ENCODE data around the gene DCUN1D4.
"Not testable (repeated sequence)": the region's sequence is repeated elsewhere in the genome, so short reads cannot be mapped to it uniquely, and the experiment has no call there.

The DCUN1D4 gene

DNA sequence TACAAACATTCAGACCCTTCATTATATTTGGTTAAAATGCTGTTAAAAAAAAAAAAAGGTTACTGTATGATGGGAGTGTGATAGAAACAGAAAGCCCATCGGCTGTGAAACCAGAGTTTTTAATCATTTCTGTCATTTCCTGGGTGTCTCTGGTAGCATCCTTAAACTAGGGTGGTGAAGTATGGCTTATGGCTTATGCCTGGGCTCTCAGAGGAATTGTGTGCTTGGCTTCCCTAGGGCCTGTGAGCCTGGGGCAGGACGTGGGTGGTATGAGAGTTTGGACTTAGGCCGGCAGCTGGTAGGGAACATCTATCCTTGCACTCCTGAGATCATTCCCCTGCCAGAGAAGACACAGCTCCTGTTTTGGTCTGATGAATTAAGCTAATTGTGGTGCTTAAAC, 52.2 kb downstream of the DCUN1D4 start:
- DNase-seq (ENCODE audit: low read depth) = no peak

DNA sequence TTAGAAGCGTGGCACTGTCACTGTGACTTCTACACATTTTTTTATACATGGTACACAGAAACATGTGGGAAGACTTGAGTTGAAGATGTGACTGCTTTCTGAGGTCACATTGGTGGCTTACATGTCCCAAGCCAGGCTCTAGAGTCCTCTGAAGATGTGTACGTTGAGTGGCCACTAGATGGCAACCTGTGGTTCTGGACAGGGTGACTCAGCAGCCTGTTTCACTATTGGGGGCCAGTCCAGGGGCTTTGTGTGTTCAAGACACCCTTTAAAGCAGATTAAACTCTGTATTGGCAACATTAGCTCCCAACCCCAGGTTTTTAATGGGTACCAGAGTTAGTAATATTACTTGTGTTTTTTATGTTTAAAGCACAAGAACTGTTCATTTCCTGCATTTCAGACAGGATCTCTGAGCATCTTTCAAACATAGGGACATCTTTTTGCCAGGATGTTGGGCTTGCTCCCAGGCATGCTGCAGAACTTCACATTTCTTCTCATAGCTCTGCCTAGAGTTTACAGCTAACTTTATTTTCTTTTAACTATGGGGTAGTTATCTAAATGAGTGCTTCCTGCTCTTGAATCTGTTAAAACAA, 53.0 kb downstream of the DCUN1D4 start:
- DNase-seq (ENCODE audit: low read depth) = peak; percentile 4

DNA sequence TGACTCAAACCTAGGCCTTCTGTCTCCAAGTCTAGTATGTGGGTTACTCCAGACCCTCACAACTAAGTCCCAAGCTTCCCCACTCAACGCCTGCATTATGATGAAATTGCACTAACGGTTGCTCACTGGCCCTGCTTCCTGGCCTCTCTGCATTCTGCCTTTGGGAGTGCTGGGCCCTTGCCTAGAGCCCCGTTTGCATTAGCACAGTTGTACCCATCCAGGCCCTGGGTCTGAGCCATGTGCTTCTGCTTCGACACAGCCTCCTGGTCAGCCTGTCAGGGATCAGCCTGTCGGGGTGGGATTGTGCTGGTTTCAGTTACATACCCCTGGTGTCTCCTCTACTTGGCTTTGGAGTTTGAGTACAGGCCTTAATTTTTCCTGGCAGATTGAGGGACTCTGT, 58.4 kb downstream of the DCUN1D4 start:
- no peak for DNase-seq (ENCODE audit: low read depth)

DNA sequence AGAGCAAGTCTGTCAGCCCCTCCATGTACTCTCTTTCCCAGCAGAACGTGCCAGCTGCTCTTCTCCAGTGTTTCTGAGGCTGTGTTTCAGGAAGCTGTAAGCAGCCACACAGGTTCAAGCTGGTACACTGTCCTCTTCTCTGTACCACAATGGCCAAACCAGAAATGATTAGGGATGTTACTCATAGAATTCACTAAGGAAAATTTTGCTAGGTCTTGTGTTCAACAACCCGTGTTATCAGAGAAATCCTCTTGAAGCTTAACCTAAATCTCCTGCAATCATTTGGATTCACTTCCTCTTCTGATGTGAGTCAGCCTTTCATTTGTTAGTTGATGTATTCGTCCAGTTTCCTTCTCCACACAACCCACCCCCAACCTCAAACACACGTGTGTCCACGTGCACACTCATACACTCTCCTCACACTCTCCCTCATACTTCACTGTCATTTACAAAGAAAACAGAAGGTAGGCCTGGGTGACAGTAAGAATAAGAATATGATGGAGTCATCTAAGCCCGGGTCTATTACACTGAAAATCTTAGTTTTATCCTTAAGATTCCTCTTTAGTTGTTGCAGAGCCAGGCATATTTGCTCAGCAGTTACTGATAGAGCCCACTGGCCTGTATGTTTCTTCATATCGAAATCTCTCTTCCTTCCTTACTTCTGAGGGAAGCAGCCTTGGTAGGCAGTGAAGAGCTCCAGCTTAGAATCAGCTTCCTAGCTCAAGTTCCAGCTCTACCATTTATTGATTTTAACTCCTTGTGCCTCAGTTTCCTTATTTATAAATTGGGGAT, 63.4 kb downstream of the DCUN1D4 start:
- DNase-seq (ENCODE audit: low read depth) = no peak

DNA sequence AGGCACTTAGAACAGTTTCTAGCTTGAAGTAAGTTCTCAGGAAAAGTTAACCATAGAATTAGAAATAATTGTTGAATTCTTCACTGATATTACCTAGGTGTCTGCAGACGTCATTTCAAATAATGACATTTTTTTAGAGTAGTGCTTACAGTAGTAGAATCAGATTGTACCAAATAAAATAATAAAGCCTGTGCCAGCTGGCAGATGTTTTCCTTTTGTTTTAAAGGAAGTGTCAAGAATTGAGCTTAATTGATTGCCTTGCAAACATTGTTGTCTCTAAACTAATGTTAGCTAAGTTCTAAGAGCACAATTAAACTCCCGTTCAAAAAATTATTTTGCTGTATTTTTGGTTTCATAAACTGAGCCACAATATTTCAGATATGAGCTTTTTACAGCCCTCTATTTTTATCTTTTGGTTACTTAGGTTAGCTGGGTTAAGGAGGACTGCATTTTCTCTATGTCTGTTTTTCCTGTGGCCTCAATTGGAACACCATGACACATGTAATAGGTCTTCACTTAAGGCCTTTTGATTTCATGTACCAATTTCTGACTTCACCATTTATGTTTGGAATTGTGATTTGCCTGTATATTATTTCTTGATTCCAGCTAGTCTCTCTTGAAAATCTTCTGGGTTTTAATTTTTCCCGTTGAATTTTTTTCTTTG, 64.2 kb downstream of the DCUN1D4 start:
- DNase-seq (ENCODE audit: low read depth) = no peak

DNA sequence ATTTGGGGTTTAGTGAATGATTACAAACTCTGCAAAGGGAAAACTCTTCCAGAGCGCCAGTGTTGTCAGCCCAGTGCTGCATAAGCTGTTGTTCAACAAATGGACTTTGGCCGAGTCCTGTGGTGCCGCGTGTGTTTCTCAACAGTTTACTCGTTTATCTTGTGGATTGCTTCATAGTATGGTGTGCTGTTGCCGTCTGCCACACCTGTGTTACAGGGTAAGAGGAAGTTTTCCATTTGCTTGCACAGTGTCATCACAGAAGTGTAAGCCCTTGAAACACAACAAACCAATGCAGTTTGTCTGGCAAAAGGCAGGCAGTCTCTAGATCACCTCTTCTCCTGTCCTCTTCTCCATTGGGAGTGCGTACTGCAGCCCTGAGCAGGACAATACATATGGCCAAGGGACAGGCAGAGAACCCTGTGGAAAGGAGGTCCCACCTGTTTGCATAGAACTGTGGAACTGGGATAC, 66.3 kb downstream of the DCUN1D4 start:
- DNase-seq (ENCODE audit: low read depth) = no peak

DNA sequence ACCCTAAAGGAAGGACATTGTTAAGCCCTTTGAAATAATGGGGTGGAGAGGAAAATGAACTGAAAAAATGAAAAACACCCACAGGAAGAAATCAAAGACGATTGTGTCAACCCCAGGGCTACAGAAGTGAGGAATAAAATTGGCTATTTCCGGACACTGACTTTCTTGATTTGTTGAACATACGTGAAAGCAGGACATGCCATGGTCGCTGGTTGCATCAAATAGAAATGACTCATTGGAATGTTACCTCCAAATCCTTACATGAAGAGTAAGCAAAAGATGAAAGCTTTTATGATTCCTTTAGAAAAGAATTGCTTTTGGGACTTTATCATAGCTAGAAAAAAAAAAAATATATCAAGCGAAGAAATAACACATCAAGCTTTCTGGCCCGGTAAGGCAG, 75.3 kb downstream of the DCUN1D4 start:
- no peak for DNase-seq (ENCODE audit: low read depth)

DNA sequence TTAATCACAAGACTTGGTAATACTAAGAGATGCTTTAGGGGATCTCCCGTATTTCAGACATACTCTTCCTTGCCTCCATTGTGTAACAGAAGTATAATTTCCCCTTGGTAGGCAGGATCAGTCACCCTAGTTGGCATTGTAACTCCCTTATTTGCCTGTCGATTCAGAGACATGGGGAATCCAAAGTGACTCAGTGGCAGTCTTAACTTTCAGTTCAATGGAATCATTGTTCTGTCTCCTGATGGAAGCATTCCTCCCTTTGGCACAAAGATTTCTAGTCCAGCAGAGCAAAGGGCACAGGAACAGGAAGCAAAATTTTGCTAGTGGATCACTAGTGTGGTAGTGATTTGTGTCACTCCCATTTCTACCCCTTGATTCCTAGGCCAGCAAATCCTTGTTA, 80.4 kb downstream of the DCUN1D4 start:
- no peak for DNase-seq (ENCODE audit: low read depth)

DNA sequence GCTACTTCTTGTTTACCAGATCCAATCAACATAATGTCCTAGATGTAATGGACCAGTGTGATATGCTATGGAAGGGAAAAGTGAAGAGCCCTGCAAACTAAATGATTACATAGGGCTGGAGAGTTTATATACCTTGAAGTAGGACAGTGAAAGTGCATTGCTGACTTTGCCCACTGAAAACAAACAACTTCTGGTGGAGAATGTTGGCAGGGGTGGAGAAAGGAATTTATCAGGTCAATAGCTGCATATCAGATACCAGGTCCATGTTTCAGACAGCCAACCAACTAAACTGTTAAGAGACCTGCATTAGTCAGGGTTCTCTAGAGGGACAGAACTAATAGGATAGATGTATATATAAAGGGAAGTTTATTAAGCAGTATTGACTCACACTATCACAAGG, 82.4 kb downstream of the DCUN1D4 start:
- no peak for DNase-seq (ENCODE audit: low read depth)

DNA sequence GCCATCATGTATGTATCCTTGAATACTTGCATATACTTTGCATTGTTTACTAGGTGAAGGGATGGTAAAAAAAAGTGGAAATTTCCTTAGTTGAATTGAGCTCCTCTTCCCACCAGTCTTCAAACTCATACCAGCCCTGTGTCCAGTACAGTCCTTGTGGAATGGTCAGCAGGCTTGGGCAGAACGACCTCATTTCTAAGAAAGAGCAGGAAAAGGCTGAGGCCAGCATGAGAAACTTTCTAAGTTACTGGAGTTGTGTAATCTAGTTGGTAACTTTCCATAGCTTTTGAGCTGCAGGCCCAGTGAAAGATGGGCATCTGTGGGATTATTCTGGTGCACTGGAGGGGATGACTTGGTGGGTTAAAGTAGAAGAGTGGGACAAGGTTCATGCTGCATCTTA, 87.6 kb downstream of the DCUN1D4 start:
- DNase-seq (ENCODE audit: low read depth) = no peak

DNA sequence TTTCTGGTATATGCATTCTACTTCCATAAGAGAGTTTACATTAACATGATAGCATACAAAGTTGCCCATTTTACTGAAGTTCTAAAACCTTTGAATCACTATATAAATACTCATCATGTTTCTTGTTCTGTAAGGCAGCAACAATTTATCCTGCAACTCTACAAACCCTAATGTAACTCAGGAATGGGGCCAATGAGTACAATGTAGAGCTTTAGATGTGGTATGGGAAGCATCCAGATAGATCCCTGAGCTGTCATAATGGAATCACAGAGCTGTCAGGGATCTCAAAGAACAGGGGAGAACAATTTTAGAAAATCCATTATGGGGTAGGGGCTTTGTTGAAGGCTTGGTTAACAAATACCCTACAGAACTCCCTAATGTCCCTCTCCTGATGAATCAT, 88.5 kb downstream of the DCUN1D4 start:
- no peak for DNase-seq (ENCODE audit: low read depth)

DNA sequence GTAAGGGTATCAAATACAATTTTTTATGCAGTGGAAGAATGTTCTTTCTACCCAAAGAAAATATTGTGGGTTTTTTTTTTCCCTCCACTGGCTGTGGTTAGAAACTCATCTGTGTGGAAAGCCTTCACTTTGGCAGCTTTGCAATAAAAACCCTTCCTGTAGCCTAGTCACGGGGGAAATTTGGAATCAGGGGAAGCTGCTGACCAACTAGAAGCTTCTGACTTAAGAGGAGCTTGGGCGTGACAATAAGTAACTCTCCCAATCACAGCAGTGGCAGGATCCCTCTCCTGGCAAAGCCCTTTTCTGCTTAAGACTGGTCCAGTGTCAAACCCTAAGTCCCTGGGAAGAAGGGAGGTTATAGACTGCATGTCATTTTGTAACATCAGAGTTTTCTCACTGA, 89.3 kb downstream of the DCUN1D4 start:
- no peak for DNase-seq (ENCODE audit: low read depth)

DNA sequence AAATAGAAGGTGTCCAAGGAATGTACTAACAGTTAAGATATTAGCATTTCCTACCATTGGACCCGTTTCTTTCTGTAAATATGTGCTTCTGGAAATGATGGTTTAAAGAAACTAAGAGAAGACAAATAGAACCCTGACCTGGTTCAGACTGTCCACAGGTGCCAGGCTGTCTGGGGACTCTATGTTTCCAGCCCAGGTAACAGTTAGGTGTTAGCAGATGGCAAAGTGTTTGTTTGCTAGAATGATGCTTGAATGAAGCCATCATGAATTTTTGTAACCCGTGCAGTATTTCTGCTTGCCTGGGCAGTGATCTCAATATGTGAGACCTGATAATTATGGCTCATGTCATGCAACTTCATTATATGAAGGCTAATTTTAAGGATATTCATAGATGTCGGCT, 89.7 kb downstream of the DCUN1D4 start:
- no peak for DNase-seq (ENCODE audit: low read depth)

DNA sequence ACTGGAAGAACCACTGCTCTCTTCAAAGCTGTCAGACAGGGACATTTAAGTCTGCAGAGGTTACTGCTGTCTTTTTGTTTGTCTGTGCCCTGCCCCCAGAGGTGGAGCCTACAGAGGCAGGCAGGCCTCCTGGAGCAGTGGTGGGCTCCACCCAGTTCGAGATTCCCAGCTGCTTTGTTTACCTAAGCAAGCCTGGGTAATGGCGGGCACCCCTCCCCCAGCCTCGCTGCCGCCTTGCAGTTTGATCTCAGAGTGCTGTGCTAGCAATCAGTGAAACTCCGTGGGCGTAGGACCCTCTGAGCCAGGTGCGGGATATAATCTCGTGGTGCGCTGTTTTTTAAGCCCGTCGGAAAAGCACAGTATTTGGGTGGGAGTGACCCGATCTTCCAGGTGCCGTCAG, 97.5 kb downstream of the DCUN1D4 start:
- not testable (repeated sequence) for DNase-seq (ENCODE audit: low read depth)

DNA sequence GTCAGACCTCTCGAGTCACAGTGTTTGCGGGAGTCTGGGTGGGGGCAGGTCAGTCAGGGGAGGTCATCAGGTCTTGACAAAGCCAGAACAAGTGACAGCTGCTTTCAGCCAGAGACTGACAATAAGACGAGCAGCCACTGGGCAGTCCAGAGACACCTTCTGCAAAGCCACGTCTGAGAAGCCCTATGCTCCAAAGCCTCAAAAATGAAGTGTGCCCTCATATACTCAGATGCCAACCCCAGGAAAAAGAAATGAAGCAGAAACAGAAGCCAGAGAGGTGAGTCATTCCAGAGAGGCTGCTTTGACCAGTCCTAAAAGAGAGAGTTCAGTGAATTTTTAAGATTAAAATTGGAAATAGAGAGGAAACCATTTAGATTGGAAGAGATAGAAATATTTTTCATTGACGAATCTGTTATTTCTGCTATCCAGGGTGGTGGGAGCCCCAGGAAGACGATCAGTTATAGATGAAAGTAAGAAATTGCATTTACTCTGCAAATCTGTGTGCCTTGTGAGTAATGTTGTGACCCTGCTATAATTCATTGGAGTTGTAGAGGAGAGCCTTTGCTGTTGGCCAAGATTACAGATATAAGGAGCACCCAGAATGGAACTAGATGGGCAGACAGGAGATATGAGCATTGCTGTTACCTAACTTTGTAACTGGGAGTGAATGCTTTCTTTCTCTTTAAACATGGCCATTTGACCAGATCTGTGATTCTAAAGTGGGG, 99.3 kb downstream of the DCUN1D4 start:
- DNase-seq (ENCODE audit: low read depth) = no peak

DNA sequence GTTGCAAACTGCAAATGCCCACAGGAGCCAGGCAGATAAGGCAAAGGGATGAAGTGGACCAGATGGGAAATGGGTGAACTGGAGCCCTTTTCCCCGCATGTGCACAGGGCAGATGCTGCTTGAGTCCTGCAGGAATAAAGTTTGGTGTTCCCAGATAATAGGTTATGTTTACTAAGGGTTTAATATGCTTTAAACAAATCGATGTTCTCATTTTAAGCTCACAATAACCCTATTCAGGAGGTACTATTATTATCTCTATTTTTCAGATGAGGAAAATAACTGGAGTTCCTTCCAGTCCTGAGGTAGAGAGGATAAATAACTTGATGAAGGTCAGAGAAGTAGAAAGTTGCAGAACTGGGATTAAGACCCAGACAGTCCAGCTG, 99.9 kb downstream of the DCUN1D4 start:
- no peak for DNase-seq (ENCODE audit: low read depth)

DNA sequence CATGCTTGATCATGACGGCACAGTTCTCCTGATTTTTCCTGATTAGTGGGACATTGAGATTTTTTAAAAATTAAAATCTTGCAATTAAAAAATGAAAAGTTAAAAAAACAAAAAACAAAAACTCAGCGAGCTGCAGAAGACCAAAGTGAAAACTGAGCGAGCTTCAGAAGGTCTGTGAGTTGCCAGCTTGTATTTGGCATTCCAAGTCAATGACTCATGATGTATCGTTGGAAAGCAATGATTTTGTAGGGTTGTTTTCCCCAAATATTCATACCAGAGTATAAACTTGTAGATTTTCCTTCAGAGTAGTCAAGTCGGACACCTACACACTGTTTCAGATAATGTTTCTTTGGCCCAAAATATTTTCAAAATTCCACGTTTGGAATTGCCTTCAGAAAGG, 100.3 kb downstream of the DCUN1D4 start:
- no peak for DNase-seq (ENCODE audit: low read depth)

DNA sequence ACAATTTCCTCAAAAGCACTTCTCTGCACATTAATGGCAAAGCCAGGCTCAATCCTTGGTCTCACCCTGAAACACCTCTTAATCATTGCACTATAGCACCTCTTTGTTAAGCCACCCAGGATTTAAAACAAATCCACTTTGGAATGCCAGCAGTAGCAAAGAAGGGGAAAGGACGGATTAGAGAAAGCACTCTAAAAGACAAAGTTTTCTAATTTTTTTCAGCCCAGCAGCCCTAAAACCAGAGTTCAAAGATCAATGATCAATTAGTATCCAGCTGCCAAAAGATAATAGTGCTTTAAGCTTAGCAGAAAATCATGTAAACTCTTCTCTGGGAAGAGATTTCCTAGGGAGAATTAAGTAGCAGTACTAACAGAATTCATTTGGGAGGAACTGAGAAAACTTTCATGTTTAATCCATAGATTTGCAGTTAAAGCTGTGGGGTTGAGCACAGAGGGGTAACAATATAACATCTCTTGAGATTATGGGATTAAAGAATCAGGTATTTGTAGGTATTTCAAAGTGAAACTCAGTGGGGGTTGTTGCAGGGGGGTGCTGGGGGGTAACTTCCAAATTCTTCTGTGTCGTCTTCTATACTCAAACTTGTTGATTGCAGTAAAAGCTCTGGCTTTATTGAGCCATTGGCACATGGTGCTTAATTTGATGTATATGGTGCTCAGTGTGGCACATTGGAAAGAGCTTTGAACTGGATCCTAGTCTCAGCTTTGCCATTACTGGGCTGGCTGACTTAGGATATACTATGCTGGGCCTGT, 115.4 kb downstream of the DCUN1D4 start:
- DNase-seq (ENCODE audit: low read depth) = no peak

DNA sequence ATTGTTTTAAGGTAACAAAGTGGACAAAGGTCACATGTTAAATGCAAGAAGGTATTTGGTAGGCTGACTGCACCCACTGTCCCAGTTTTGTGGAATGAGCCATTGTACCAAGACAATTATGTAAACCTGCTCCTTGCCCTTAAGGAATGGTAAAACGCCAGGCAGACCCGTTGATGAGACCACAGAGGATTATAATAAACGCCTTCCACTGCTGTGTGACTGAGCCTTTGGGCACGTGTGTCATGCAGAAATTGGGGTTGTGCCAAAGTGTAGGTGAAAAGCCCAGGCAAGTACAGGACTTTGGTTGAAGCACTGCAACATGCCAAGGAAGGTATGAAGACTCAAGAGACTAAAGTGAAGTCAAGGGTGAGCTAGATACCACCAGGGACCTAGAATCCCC, 117.5 kb downstream of the DCUN1D4 start:
- DNase-seq (ENCODE audit: low read depth) = no peak

DNA sequence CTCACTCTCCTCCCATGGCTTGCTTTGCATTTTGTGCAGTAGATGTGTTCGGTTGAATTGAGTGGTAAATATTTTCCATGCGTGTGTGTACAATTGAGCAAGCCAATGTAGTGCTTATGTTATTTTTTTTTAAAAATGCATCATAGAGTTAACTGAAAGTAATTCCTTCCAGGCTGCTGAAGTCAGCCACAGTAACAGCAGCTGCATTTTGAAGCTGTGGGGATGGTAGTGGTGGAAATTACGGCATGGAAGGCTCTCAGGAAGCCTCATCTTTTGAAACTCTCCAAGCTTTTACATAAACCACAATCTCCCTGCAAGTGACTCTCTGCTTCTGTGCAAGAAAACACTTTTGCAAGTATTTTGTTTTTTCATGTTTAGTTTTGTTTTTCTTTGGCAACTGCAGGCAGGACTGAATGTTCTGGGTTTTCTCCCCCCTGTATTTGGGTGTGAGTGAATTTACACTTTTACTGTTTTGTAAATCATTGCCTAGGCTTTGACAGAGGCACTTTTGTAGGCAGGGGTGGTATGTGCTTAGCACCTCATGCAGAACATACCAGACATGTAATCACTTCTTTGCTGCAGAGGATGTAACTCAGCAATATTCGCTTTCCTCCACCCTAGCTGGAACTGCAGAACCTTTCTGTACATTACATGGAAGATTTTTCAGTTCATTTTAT, 121.0 kb downstream of the DCUN1D4 start:
- no peak for DNase-seq (ENCODE audit: low read depth)

DNA sequence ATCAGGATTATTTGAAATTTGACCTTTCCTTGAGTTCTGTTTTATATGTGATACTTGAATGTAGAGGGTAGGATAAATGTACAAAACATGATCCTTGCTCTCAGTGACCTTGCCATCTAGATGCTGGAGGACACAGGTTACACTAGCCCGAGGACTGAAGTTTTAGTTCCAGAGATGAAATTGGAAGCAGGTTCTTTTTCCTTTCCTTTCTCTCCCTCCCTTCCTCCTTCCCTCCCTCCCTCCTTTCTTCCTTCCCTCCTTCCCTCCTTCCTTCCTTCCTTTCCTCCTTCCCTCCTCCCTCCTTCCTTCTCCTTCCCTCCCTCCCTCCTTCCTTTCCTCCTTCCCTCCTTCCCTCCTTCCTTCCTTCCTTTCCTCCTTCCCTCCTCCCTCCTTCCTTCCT, 122.9 kb downstream of the DCUN1D4 start:
- DNase-seq (ENCODE audit: low read depth) = no peak
